ENCODE results near the gene TRAPPC12.
"Not testable (repeated sequence)": the region's sequence is repeated elsewhere in the genome, so short reads cannot be mapped to it uniquely, and the experiment has no call there.

The TRAPPC12 gene
- total RNA-seq = 41.8 to 73.8 reads per million in 2 donors

- DNase-seq = peak; percentile 84
Observed at GRCh38 chr2:3379647-3380534, at the start of gene TRAPPC12. TRAPPC12 (plus strand) TSS chr2:3379694; CDS start chr2:3387624, 7,930 bp downstream.

GRCh38 chr2:3332133-3332532 lies 47.4 kb upstream of the TRAPPC12 start:
- no peak for DNase-seq

GRCh38 chr2:3334392-3335345 lies 44.8 kb upstream of the TRAPPC12 start:
- no peak for DNase-seq

- DNase-seq = no peak
Observed at GRCh38 chr2:3336844-3337243, 42.6 kb upstream of the TRAPPC12 start.

GRCh38 chr2:3338340-3338739 lies 41.2 kb upstream of the TRAPPC12 start:
- no peak for DNase-seq

GRCh38 chr2:3340144-3340543 lies 39.4 kb upstream of the TRAPPC12 start:
- DNase-seq = no peak

GRCh38 chr2:3341336-3341735 lies 38.2 kb upstream of the TRAPPC12 start:
- DNase-seq = no peak

GRCh38 chr2:3342324-3342723 lies 37.2 kb upstream of the TRAPPC12 start:
- no peak for DNase-seq

- DNase-seq = no peak
Observed at GRCh38 chr2:3343012-3343411, 36.5 kb upstream of the TRAPPC12 start.

GRCh38 chr2:3344897-3345296 lies 34.6 kb upstream of the TRAPPC12 start:
- DNase-seq = no peak

GRCh38 chr2:3345621-3346020 lies 33.9 kb upstream of the TRAPPC12 start:
- no peak for DNase-seq

- DNase-seq = no peak
Observed at GRCh38 chr2:3348767-3349166, 30.7 kb upstream of the TRAPPC12 start.

- no peak for DNase-seq
Observed at GRCh38 chr2:3349211-3349693, 30.2 kb upstream of the TRAPPC12 start.

GRCh38 chr2:3354986-3355385 lies 24.5 kb upstream of the TRAPPC12 start:
- DNase-seq = no peak

- no peak for DNase-seq
Observed at GRCh38 chr2:3355951-3356569, 23.4 kb upstream of the TRAPPC12 start.

GRCh38 chr2:3356799-3357198 lies 22.7 kb upstream of the TRAPPC12 start:
- no peak for DNase-seq

GRCh38 chr2:3357446-3357845 lies 22.0 kb upstream of the TRAPPC12 start:
- DNase-seq = not testable (repeated sequence)

- DNase-seq = no peak
Observed at GRCh38 chr2:3357926-3358325, 21.6 kb upstream of the TRAPPC12 start.

GRCh38 chr2:3361518-3362389 lies 17.7 kb upstream of the TRAPPC12 start:
- DNase-seq = no peak

- no peak for DNase-seq
Observed at GRCh38 chr2:3365219-3365618, 14.3 kb upstream of the TRAPPC12 start.

GRCh38 chr2:3368261-3368722 lies 11.2 kb upstream of the TRAPPC12 start:
- DNase-seq = no peak
